Mucosa of descending colon (tissue), 3 donors: ENCODE measurements around the gene DNAJC11. TPM values are rescaled to one million over a fixed set of nuclear protein-coding genes. Genes with fewer than 3 reads are reported as not detected.
A peak's percentile ranks its signal among the peaks of the same experiment; 100 is the strongest.

Experiments
- ATAC-seq: fragments of 200-7000 bp; cut with Tn5 transposase; one replicate; pipeline ENCODE4 v1.9.1; 2020; ENCODE audit warnings: mild to moderate bottlenecking, moderate library complexity
- DNase-seq, 3 donors: peaks; one replicate each; pipeline ENCODE4 v3.0.0-alpha.2; 2020
- H3K36me3 ChIP-seq: fragments of 200-600 bp; one replicate; pipeline ENCODE4 v1.8.0; 2021; ENCODE audit warnings: low read depth, mild to moderate bottlenecking
- H3K4me1 ChIP-seq: fragments of 200-600 bp; one replicate; pipeline ENCODE4 v1.8.0; 2021; ENCODE audit warnings: low read depth, mild to moderate bottlenecking
- H3K4me3 ChIP-seq: fragments of 200-600 bp; one replicate; pipeline ENCODE4 v1.8.0; 2021; ENCODE audit warnings: mild to moderate bottlenecking
- H3K9me3 ChIP-seq: fragments of 200-600 bp; one replicate; pipeline ENCODE4 v1.8.0; 2021; ENCODE audit warnings: mild to moderate bottlenecking
- intact Hi-C, 2 donors: fragments of 100-400 bp; cut with DNase I in 1 of 2; cut with micrococcal nuclease in 1 of 2; formaldehyde crosslinking; loops; one replicate each; pipeline versions ENCODE4 v1.11.0 to v1.11.1; 2022; cut with DNase I, micrococcal nuclease
- total RNA-seq, 3 donors: library from RNA; stranded (reverse); fragmentation: NEBNext Ultra II Directional in 2 of 3; extraction: Animal tissue kit (Norgen Biotek cat#: 25700) in 2 of 3; gene quantifications; one replicate each; pipeline versions ENCODE4 v1.2.1 to v1.2.4, GENCODE V29; 2021 to 2023
- TF ChIP-seq, protein P1 (sequence below): fragments of 200-600 bp; IDR thresholded peaks from one replicate; pipeline ENCODE4 v1.8.0; 2022; ENCODE audit warnings: antibody characterized with exemption, mild to moderate bottlenecking
- donor health status: DM: no; HTN: no; CAD: no; lungs with moderate emphysema.
- donor health status: DM: no; HTN: no; CAD: no.
- donor health status: DM: no; HTN: yes; CAD: no.

DNAJC11 gene
- total RNA-seq, 3 donors from 2014 or later: 71.1 to 89.0 (median 78.9) TPM

DNA sequence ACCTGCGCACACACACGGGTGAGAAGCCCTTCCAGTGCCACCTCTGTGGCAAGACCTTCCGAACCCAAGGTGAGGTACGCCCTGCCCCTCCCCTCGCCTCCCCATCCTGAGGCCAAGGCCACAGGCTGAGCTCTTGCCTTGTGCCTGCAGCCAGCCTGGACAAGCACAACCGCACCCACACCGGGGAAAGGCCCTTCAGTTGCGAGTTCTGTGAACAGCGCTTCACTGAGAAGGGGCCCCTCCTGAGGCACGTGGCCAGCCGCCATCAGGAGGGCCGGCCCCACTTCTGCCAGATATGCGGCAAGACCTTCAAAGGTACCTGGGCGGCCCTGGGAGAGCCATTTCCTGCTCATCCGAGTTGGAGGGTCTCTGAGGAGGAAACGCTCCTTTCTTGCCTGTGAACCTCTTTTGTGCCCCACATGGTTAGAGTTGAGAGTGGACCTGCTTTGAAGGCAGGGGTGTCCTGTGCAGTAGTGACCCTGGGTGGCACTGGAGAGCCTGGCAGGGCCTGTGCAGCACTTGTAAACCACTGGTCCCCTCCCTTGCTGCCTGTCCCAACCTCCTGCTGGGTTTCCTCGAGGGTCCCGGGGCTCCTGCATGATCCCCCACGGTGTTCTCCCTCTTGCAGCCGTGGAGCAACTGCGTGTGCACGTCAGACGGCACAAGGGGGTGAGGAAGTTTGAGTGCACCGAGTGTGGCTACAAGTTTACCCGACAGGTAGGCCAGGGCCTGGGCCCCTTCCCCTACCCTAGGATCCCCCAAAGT, 113.3 kb downstream of the DNAJC11 start:
- Histone ChIP-seq H3K4me1 (peaks cover under 1% of the 10 kb centered on the region), H3K9me3 (no peaks in the 10 kb centered on the region), H3K4me3 (no peak overlapping the region), H3K36me3 (peaks cover 4% of the 10 kb centered on the region)
- intact Hi-C loops: no loop called here
- ATAC-seq: peak; percentile 25
- TF ChIP-seq, protein P1, sequence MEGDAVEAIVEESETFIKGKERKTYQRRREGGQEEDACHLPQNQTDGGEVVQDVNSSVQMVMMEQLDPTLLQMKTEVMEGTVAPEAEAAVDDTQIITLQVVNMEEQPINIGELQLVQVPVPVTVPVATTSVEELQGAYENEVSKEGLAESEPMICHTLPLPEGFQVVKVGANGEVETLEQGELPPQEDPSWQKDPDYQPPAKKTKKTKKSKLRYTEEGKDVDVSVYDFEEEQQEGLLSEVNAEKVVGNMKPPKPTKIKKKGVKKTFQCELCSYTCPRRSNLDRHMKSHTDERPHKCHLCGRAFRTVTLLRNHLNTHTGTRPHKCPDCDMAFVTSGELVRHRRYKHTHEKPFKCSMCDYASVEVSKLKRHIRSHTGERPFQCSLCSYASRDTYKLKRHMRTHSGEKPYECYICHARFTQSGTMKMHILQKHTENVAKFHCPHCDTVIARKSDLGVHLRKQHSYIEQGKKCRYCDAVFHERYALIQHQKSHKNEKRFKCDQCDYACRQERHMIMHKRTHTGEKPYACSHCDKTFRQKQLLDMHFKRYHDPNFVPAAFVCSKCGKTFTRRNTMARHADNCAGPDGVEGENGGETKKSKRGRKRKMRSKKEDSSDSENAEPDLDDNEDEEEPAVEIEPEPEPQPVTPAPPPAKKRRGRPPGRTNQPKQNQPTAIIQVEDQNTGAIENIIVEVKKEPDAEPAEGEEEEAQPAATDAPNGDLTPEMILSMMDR: no peak
- DNase-seq: no peak

DNA sequence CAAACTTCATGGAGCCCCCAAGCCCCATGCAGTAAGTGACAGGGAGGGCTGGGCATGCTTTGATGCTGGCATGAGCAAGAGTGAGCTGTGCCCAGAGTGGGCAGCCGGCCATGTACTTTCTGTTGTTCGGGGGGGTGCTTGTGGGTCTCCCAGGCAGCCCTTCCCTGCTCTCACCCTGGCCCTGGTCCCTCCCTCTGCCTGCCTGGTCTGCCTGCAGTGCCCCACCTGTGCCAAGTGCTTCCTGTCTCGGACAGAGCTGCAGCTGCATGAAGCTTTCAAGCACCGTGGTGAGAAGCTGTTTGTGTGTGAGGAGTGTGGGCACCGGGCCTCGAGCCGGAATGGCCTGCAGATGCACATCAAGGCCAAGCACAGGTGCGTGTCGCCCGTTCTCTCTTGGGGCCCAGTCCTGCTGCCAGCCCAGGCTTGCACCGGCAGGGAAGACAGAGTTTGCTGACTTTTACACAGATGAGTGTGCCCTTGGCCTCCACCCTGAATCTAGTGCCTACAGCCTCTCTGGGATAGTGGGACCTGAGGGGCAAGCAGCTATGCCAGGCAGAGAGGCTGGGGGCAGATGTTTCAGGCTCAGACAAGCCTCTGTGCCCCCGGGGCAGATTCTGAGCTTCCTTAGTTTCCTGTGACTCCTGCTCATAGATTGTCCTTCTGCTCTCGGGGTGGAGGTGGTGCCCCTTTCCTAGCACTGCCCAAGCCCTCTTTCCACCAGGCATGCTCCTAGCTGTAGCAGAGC, 114.2 kb downstream of the DNAJC11 start:
- Histone ChIP-seq H3K9me3 (no peaks in the 10 kb centered on the region), H3K4me1 (peaks cover 10% of the 10 kb centered on the region), H3K36me3 (peaks cover 4% of the 10 kb centered on the region), H3K4me3 (no peak overlapping the region)
- ATAC-seq (peak; percentile 2), DNase-seq (no peak)
- TF ChIP-seq, protein P1: no peak
- intact Hi-C loops: no loop called here

DNA sequence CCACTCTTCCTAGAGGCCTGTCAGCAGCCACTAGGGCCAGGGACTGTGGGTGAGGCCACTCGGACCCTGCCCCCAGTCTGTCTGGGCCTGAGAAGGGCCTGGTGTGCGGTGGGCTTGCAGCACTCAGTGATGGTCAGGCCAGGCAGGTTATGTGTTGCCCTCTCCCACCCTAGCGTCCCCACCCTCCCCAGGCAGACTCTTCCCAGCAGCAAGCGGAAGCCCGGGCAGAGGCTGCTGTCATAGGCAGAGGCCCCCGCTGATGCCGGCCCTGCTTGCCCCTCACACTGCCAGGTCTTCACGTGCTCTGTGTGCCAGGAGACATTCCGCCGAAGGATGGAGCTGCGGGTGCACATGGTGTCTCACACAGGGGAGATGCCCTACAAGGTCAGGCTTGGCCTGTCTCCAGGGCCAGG, 115.2 kb downstream of the DNAJC11 start:
- Histone ChIP-seq H3K36me3 (peaks cover 4% of the 10 kb centered on the region), H3K4me1 (peaks cover 18% of the 10 kb centered on the region), H3K9me3 (no peaks in the 10 kb centered on the region), H3K4me3 (no peak overlapping the region)
- DNase-seq (no peak), ATAC-seq (no peak)
- intact Hi-C loops: no loop called here
- TF ChIP-seq, protein P1: no peak

DNA sequence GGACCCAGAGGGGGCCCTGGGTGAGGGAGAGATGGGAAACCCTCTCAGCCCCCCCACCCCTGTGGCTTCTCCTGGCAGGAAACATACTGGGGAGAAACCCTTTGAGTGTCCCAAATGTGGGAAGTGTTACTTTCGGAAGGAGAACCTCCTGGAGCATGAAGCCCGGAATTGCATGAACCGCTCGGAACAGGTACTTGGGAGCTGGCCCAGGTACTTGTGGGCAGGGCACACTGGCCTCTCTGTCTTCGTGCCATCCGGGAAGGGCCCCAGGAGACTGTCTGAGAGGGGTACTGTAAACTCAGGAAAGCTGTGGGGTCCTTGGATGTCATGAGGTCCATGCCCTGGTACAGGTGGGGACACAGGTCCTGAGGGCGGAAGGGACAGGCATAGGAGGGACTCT, 115.8 kb downstream of the DNAJC11 start:
- no peak for DNase-seq
- no peak overlapping the region for H3K4me3 ChIP-seq
- H3K36me3 ChIP-seq: peaks cover 4% of the 10 kb centered on the region
- peaks cover 23% of the 10 kb centered on the region for H3K4me1 ChIP-seq
- H3K9me3 ChIP-seq: no peaks in the 10 kb centered on the region
- intact Hi-C loops: no loop called here
- no peak for ATAC-seq
- TF ChIP-seq, protein P1: no peak

DNA sequence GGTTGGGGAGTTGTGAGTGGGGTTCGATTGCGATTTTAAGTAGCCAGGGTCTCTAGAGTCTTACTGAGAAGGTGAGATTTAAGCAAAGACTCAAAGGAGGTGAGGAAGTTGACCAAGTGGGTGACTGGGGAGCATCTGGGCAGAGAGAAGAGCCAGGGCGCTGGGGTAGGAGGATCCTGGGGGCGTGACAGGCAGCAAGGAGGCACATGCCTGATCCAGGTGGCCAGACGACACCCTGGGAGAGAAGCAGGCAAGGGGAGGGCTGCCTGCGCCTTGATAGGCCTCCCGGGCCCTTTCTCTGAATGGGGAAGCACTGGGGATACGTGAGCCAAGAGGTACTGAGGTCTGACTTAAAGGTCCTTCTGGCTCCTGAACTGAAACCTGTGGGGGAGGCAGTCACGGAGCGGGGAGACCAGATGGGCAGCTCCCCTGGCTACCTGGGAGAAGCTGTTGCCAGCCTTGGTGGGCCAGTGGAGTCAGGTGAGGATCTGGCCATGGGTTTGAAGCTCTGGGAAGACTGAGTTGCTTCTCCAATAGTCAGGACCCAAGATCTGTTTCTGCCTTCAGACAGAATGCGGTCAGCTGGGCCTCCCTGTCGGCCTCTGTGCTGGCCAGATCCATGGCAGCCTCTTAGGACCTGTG, 116.4 kb downstream of the DNAJC11 start:
- DNase-seq (no peak), ATAC-seq (no peak)
- peaks cover 4% of the 10 kb centered on the region for H3K36me3 ChIP-seq
- H3K4me3 ChIP-seq: no peak overlapping the region
- no peaks in the 10 kb centered on the region for H3K9me3 ChIP-seq
- intact Hi-C loops: no loop called here
- TF ChIP-seq, protein P1: no peak
- H3K4me1 ChIP-seq: peaks cover 28% of the 10 kb centered on the region

Other genes starting within 250 kb of the DNAJC11 start
- 10 to 100 TPM; 18.3 to 45.1 (median 35.3) TPM for gene TNFRSF25, start 235.6 kb downstream of the DNAJC11 start, total RNA-seq
- gene PLEKHG5, start 210.1 kb downstream of the DNAJC11 start, total RNA-seq: 10 to 100 TPM; 20.1 to 32.9 (median 20.2) TPM
- gene NOL9, start 147.3 kb downstream of the DNAJC11 start, total RNA-seq: 10 to 100 TPM; 20.0 to 28.3 (median 21.1) TPM
- gene TAS1R1, start 146.5 kb downstream of the DNAJC11 start, total RNA-seq: under 1 TPM in 2 of 3 donors, not detected in 1; 0.13 to 0.14 TPM
- gene ZBTB48, start 121.8 kb downstream of the DNAJC11 start, total RNA-seq: 10 to 100 TPM; 36.8 to 53.9 (median 42.3) TPM
- gene KLHL21, start 98.9 kb downstream of the DNAJC11 start, total RNA-seq: 10 to 100 TPM in 2 of 3 donors, 1 to 10 TPM in 1; 8.7 to 68.2 (median 10.7) TPM
- 10 to 100 TPM in 1 of 3 donors, 1 to 10 TPM in 2; 6.6 to 21.5 (median 8.9) TPM for gene PHF13, start 88.1 kb downstream of the DNAJC11 start, total RNA-seq
- 10 to 100 TPM in 2 of 3 donors, 1 to 10 TPM in 1; 8.5 to 19.4 (median 13.7) TPM for gene THAP3, start 76.9 kb downstream of the DNAJC11 start, total RNA-seq
- 100 to 1,000 TPM in 1 of 3 donors, 10 to 100 TPM in 2; 73.4 to 114 (median 82.6) TPM for gene CAMTA1, start 83.6 kb upstream of the DNAJC11 start, total RNA-seq